AG08395 (cell line): ENCODE measurements around the gene CHIT1.
A peak's percentile ranks its signal among the peaks of the same experiment; 100 is the strongest.

ENCODE experiments used
- DNase-seq: peaks from one replicate; pipeline ENCODE4 v3.0.0; 2012; ENCODE audit warnings: mixed read lengths, low spot score

The CHIT1 gene

GRCh38 chr1:203216274-203217138, 13.0 kb downstream of the CHIT1 start:
- DNase-seq, result peak; percentile 77

- no peak for DNase-seq
Measured at GRCh38 chr1:203215573-203215972, 13.9 kb downstream of the CHIT1 start.

- no peak for DNase-seq
Measured at GRCh38 chr1:203214871-203215270, 14.6 kb downstream of the CHIT1 start.

DNA sequence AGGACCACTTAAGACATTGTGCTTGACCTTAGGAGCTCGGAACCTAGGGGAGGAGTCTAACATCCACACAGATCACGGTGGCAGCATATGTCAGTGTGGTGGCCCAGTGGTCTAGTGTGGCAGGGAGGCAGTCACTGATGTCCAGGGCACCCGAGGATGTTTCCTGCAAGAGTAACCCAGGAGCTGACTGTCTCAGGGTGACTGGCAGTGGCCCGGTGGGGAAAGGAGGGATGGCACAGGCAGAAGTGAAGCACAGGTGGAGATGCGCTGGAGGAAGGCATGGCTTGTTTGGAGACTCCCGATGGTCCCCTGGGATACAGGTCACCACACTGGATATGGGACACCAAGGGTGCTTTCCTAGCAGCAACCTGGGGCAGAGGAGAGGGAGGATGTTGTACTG, 16.3 kb downstream of the CHIT1 start:
- DNase-seq, result no peak

DNA sequence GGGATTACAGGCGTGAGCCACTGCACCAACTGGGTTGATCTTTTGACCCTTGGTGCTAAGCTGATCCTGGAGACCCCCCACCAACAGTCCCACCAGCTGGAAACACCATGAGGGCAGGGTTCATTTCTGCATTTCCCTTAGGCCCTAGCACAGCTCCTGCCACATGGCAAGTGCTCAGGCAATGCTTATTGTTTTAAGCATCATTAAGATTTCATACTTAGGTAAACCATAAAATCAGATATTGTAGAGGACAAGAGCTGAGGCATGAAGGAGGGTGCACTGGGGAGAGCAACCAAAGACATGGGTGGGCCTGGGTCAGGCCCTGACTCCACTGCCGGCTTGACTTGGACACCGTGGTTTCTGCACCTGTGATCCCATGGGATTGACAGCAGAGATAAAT, 17.7 kb downstream of the CHIT1 start:
- DNase-seq, result no peak

GRCh38 chr1:203210988-203211387, 18.5 kb downstream of the CHIT1 start:
- no peak for DNase-seq

GRCh38 chr1:203210350-203210749, 19.1 kb downstream of the CHIT1 start:
- DNase-seq, result no peak

GRCh38 chr1:203208181-203208580, 21.3 kb downstream of the CHIT1 start:
- DNase-seq, result no peak

GRCh38 chr1:203207751-203208150, 21.7 kb downstream of the CHIT1 start:
- no peak for DNase-seq

GRCh38 chr1:203206129-203206687, 23.3 kb downstream of the CHIT1 start:
- DNase-seq, result no peak

DNA sequence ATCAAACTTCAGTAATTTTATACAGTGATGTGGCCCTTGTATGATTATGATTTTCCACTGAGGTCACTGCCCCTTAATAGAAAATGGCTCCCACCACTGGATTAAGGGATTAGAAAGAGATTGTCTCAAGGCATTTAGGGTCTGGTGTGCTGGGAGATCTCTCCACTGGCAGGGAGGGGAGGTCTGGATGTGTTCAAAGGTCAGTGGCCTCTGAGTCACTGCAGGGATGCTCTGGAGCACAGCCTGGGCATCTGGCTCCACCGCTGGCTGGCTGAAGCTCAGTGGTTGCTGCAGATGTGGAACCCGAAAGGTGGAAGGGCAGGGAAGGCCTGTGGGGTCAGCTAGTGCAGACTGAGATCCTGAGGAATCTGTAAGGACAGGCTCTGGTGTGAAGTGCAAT, 24.7 kb downstream of the CHIT1 start:
- no peak for DNase-seq

- DNase-seq, result peak; percentile 91
Measured at GRCh38 chr1:203202431-203203245, 26.8 kb downstream of the CHIT1 start.

- no peak for DNase-seq
Measured at GRCh38 chr1:203201516-203202205, 27.8 kb downstream of the CHIT1 start.

DNA sequence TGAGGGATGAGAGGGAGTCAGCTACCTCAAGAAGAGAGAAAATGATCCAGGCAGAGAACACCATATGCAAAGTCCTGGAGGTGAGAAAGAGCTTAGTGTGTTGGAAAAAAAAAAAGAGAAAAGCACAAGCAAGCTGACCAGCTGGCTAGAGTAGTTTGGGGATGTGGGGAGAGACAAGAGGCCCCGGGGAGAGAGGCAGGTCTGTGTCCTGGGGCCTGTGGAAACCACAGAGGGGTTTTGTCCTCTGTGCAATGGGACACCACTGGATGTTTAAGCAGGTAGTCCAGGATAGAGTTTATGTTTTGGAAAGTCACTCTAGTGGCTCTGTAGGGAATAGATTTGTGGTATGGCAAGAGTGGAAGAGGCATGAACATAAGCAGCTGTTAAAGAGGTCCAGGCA, 28.6 kb downstream of the CHIT1 start:
- no peak for DNase-seq

- peak; percentile 71 for DNase-seq
Measured at GRCh38 chr1:203199816-203200571, 29.5 kb downstream of the CHIT1 start.

- DNase-seq, result no peak
Measured at GRCh38 chr1:203199481-203199815, 30.0 kb downstream of the CHIT1 start.

- no peak for DNase-seq
Measured at GRCh38 chr1:203199002-203199401, 30.5 kb downstream of the CHIT1 start.

DNA sequence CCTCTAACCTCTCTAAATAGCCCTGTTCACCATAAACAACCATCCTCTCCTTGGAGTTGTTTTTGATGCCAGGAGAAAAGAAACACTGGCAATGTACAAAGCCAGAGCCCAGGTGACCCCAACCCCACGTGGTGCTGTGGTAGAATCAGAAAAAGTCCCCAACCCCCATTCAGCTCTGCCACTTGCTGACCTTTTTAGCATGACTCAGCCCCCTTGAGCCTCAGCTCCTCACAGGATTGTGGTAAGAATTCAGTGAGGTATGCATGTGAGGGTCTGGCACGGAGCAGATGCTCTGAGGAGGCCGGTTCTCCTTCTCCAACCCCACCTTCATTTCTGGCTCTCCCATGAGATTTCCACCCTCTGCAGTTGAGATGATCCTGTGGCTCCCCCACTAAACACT, 31.8 kb downstream of the CHIT1 start:
- peak; percentile 78 for DNase-seq

DNA sequence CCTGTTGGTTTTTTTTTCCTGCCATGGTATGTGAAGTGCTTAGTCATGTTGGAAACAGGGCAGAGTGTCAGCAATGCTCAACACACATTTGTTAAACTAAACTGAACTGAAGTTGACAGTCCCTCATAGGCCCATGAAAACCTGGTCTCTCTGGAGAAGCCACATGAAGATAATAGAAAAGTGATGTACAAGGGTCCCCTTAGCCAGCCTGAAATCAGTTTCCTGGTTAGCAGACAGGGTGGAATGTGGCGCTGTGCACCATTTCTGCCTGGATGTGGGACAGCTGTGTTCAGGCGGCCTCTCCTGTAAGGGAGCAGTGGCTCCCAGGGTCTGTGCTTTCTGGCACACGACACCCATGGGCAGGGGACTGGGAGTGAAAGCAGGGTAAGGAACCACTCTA, 33.1 kb downstream of the CHIT1 start:
- no peak for DNase-seq

DNA sequence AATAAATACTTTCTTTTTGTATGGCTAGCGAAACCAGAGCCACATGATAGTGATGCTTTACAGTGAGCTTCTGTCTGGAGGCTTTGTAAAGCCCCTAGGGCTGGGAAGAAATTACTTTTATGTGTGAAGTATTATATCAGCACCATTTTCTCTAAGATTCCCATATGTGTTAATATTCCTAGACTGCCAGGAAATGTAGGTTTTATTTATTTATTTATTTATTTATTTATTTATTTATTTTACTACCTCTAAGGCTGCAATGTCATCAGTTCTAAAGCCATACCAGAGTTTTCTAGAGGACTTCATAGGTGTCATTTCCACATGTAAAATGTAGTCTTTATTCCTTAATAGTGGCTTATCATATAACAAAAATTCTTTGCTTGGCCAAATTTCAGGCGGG, 38.5 kb downstream of the CHIT1 start:
- DNase-seq, result no peak

DNA sequence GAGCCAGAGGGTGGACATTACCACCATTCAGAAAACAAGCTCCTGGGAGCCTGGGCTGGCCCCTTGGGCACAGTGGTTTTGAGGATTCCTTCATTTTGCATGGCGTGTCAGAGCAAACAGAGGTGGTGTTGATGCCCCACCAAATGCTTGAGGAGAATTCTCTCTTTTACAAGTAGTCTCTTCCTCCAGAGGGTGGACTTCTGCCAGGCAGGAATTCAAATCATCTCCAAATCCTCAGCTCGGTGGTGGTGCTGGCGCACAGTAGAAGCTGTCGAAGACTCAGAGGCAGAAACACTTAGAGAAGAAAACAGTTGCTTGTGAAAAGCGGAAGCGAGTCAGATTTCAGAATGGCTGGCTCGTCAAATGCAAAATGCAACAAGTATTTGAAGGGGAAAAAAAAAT, 39.5 kb downstream of the CHIT1 start:
- no peak for DNase-seq
